ENCODE data around the gene GOLGA6C.
"Not testable (repeated sequence)": the region's sequence is repeated elsewhere in the genome, so short reads cannot be mapped to it uniquely, and the experiment has no call there.

GOLGA6C gene

GRCh38 chr15:75230551-75231371 lies 27.4 kb upstream of the GOLGA6C start:
- DNase-seq (ENCODE audit: low spot score in 2 of 2) (no peak), ATAC-seq (replicated peaks; ENCODE audit: extremely low read depth, poor library complexity, severe bottlenecking) (no peak)
- Mint-ChIP-seq H3K36me3 (ENCODE audit: insufficient read depth) (no peaks in the 10 kb centered on the region), H3K4me3 (no peak overlapping the region), H3K4me1 (no peaks in the 10 kb centered on the region), H3K27ac (ENCODE audit: low read depth) (no peak overlapping the region), H3K27me3 (peaks cover 69% of the 10 kb centered on the region), H3K9me3 (no peaks in the 10 kb centered on the region)

- Mint-ChIP-seq H3K4me3 (no peak overlapping the region), H3K27ac (ENCODE audit: low read depth) (no peak overlapping the region), H3K4me1 (no peaks in the 10 kb centered on the region)
These were observed 26.3 kb upstream of the GOLGA6C start for GRCh38 chr15:75231836-75232235.

GRCh38 chr15:75232252-75232813 lies 25.8 kb upstream of the GOLGA6C start:
- H3K36me3 Mint-ChIP-seq (ENCODE audit: insufficient read depth), result no peaks in the 10 kb centered on the region
- no peak for DNase-seq (ENCODE audit: low spot score in 2 of 2)
- no peak for ATAC-seq (replicated peaks; ENCODE audit: extremely low read depth, poor library complexity, severe bottlenecking)
- H3K27ac Mint-ChIP-seq (ENCODE audit: low read depth), result no peak overlapping the region
- no peaks in the 10 kb centered on the region for H3K4me1 Mint-ChIP-seq
- no peaks in the 10 kb centered on the region for H3K9me3 Mint-ChIP-seq
- no peak overlapping the region for H3K4me3 Mint-ChIP-seq
- peaks cover 58% of the 10 kb centered on the region for H3K27me3 Mint-ChIP-seq

More at GRCh38 chr15:75231836-75232235, 26.3 kb upstream of the GOLGA6C start:
- Mint-ChIP-seq H3K9me3 (no peaks in the 10 kb centered on the region), H3K36me3 (ENCODE audit: insufficient read depth) (no peaks in the 10 kb centered on the region), H3K27me3 (peaks cover 63% of the 10 kb centered on the region)
- ATAC-seq (replicated peaks; ENCODE audit: extremely low read depth, poor library complexity, severe bottlenecking), result no peak
- DNase-seq (ENCODE audit: low spot score in 2 of 2), result no peak

- H3K4me3 Mint-ChIP-seq, result no peak overlapping the region
- no peak for DNase-seq (ENCODE audit: low spot score in 2 of 2)
- no peak overlapping the region for H3K27ac Mint-ChIP-seq (ENCODE audit: low read depth)
- no peaks in the 10 kb centered on the region for H3K36me3 Mint-ChIP-seq (ENCODE audit: insufficient read depth)
- no peaks in the 10 kb centered on the region for H3K4me1 Mint-ChIP-seq
- H3K27me3 Mint-ChIP-seq, result peaks cover 51% of the 10 kb centered on the region
- no peaks in the 10 kb centered on the region for H3K9me3 Mint-ChIP-seq
- no peak for ATAC-seq (replicated peaks; ENCODE audit: extremely low read depth, poor library complexity, severe bottlenecking)
These were observed 25.2 kb upstream of the GOLGA6C start for GRCh38 chr15:75232826-75233503.

- ATAC-seq (replicated peaks; ENCODE audit: extremely low read depth, poor library complexity, severe bottlenecking), result no peak
- no peak overlapping the region for H3K4me3 Mint-ChIP-seq
- no peak for DNase-seq (ENCODE audit: low spot score in 2 of 2)
- H3K36me3 Mint-ChIP-seq (ENCODE audit: insufficient read depth), result no peaks in the 10 kb centered on the region
- peaks cover 51% of the 10 kb centered on the region for H3K27me3 Mint-ChIP-seq
- H3K4me1 Mint-ChIP-seq, result no peaks in the 10 kb centered on the region
- no peaks in the 10 kb centered on the region for H3K9me3 Mint-ChIP-seq
- H3K27ac Mint-ChIP-seq (ENCODE audit: low read depth), result no peak overlapping the region
These were observed 24.5 kb upstream of the GOLGA6C start for GRCh38 chr15:75233504-75234190.

GRCh38 chr15:75234191-75234810 lies 23.8 kb upstream of the GOLGA6C start:
- ATAC-seq (replicated peaks; ENCODE audit: extremely low read depth, poor library complexity, severe bottlenecking) (no peak), DNase-seq (ENCODE audit: low spot score in 2 of 2) (no peak)
- no peaks in the 10 kb centered on the region for H3K9me3 Mint-ChIP-seq
- no peak overlapping the region for H3K27ac Mint-ChIP-seq (ENCODE audit: low read depth)
- peaks cover 56% of the 10 kb centered on the region for H3K27me3 Mint-ChIP-seq
- H3K4me3 Mint-ChIP-seq, result no peak overlapping the region
- H3K4me1 Mint-ChIP-seq, result no peaks in the 10 kb centered on the region
- H3K36me3 Mint-ChIP-seq (ENCODE audit: insufficient read depth), result no peaks in the 10 kb centered on the region

GRCh38 chr15:75235051-75235673 lies 23.0 kb upstream of the GOLGA6C start:
- Mint-ChIP-seq H3K36me3 (ENCODE audit: insufficient read depth) (no peaks in the 10 kb centered on the region), H3K27me3 (peaks cover 64% of the 10 kb centered on the region), H3K4me3 (no peak overlapping the region), H3K4me1 (no peaks in the 10 kb centered on the region), H3K27ac (ENCODE audit: low read depth) (no peak overlapping the region), H3K9me3 (no peaks in the 10 kb centered on the region)
- DNase-seq (ENCODE audit: low spot score in 2 of 2) (no peak), ATAC-seq (replicated peaks; ENCODE audit: extremely low read depth, poor library complexity, severe bottlenecking) (no peak)

- no peak for ATAC-seq (replicated peaks; ENCODE audit: extremely low read depth, poor library complexity, severe bottlenecking)
- no peaks in the 10 kb centered on the region for H3K9me3 Mint-ChIP-seq
- no peaks in the 10 kb centered on the region for H3K4me1 Mint-ChIP-seq
- H3K27me3 Mint-ChIP-seq, result peaks cover 59% of the 10 kb centered on the region
- no peak for DNase-seq (ENCODE audit: low spot score in 2 of 2)
- H3K4me3 Mint-ChIP-seq, result no peak overlapping the region
- H3K36me3 Mint-ChIP-seq (ENCODE audit: insufficient read depth), result no peaks in the 10 kb centered on the region
- no peak overlapping the region for H3K27ac Mint-ChIP-seq (ENCODE audit: low read depth)
These were observed 22.1 kb upstream of the GOLGA6C start for GRCh38 chr15:75235760-75236729.

- H3K27me3 Mint-ChIP-seq, result peaks cover 45% of the 10 kb centered on the region
- H3K4me1 Mint-ChIP-seq, result no peaks in the 10 kb centered on the region
- H3K27ac Mint-ChIP-seq (ENCODE audit: low read depth), result no peak overlapping the region
- H3K4me3 Mint-ChIP-seq, result no peak overlapping the region
- no peak for ATAC-seq (replicated peaks; ENCODE audit: extremely low read depth, poor library complexity, severe bottlenecking)
- DNase-seq (ENCODE audit: low spot score in 2 of 2), result no peak
- H3K36me3 Mint-ChIP-seq (ENCODE audit: insufficient read depth), result no peaks in the 10 kb centered on the region
- no peaks in the 10 kb centered on the region for H3K9me3 Mint-ChIP-seq
These were observed 20.7 kb upstream of the GOLGA6C start for GRCh38 chr15:75237316-75237982.

- H3K9me3 Mint-ChIP-seq, result no peaks in the 10 kb centered on the region
- H3K4me1 Mint-ChIP-seq, result no peaks in the 10 kb centered on the region
- H3K4me3 Mint-ChIP-seq, result no peak overlapping the region
- H3K27me3 Mint-ChIP-seq, result peaks cover 38% of the 10 kb centered on the region
- DNase-seq (ENCODE audit: low spot score in 2 of 2) (no peak), ATAC-seq (replicated peaks; ENCODE audit: extremely low read depth, poor library complexity, severe bottlenecking) (no peak)
- H3K27ac Mint-ChIP-seq (ENCODE audit: low read depth), result no peak overlapping the region
- H3K36me3 Mint-ChIP-seq (ENCODE audit: insufficient read depth), result no peaks in the 10 kb centered on the region
These were observed 20.0 kb upstream of the GOLGA6C start for GRCh38 chr15:75238150-75238549.

- not testable (repeated sequence) for H3K36me3 Mint-ChIP-seq (ENCODE audit: insufficient read depth); DNase-seq (ENCODE audit: low spot score in 2 of 2); H3K9me3 Mint-ChIP-seq; H3K27ac Mint-ChIP-seq (ENCODE audit: low read depth); ATAC-seq (replicated peaks; ENCODE audit: extremely low read depth, poor library complexity, severe bottlenecking); H3K4me1 Mint-ChIP-seq; H3K4me3 Mint-ChIP-seq
- peaks cover 43% of the 10 kb centered on the region for H3K27me3 Mint-ChIP-seq
These were observed 12.4 kb upstream of the GOLGA6C start for GRCh38 chr15:75245741-75246140.

Measured in central memory CD8-positive, alpha-beta T cell (primary cell).